H1 (cell line): ENCODE measurements around the gene GRIA1. TPM values are rescaled to one million over a fixed set of nuclear protein-coding genes. Genes with fewer than 3 reads are reported as not detected.

Source experiments
- ATF3 ChIP-seq: IDR thresholded peaks from 2 replicates; pipeline ENCODE4 v1.6.1; 2011; ENCODE audit warnings: low read depth, mild to moderate bottlenecking, low read length; ENCODE audit not compliant: insufficient read depth
- CTCF ChIP-seq, 3 experiments: IDR thresholded peaks; 1 replicate in 2 of 3; 2 replicates in 1 of 3; pipeline versions ENCODE4 v1.5.1 to v1.6.1; 2011; ENCODE audit warnings: low read length in 3 of 3, mild to moderate bottlenecking in 3 of 3, inconsistent platforms in 2 of 3, low read depth in 1 of 3, moderate library complexity in 1 of 3; ENCODE audit not compliant: insufficient read depth in 1 of 3; ENCODE audit errors: control extremely low read depth in 1 of 3
- HDAC2 ChIP-seq, 2 experiments: fragments of 300-600 bp in 1 of 2; sonication (generic) in 1 of 2; IDR thresholded peaks; 2 replicates each; pipeline ENCODE4 v1.6.1; 2011 to 2012; ENCODE audit warnings: low read depth in 2 of 2, low read length in 2 of 2, mild to moderate bottlenecking in 2 of 2, moderate library complexity in 2 of 2, borderline replicate concordance in 1 of 2, inconsistent platforms in 1 of 2
- SP1 ChIP-seq: IDR thresholded peaks from 2 replicates; pipeline ENCODE4 v1.6.1; 2011; ENCODE audit warnings: low read depth, low read length
- TAF1 ChIP-seq: IDR thresholded peaks from 2 replicates; pipeline ENCODE4 v1.6.1; 2011; ENCODE audit warnings: mild to moderate bottlenecking, low read depth, low read length
- polyA plus RNA-seq, 7 experiments: library from polyadenylated mRNA; depleted of rRNA in 3 of 7; stranded (reverse) in 5 of 7; unstranded in 2 of 7; fragments of >200 nt in 5 of 7; fragments of 200-250 nt in 2 of 7; gene quantifications; 1 replicate in 5 of 7; 2 replicates in 1 of 7; 4 replicates in 1 of 7; pipeline versions ENCODE4 v1.2.1 to v1.2.3, GENCODE V29; 2011 to 2013; ENCODE audit warnings: missing spikeins in 2 of 7, mixed read lengths in 2 of 7
- total RNA-seq: library from RNA; stranded (reverse); fragmentation: NEBNext Ultra II Directional; extraction: Animal tissue kit (Norgen Biotek cat#: 25700); gene quantifications from 2 replicates; pipeline ENCODE4 v1.2.1, GENCODE V29; 2021

Gene GRIA1
- total and polyA plus RNA-seq, 2 of the 8 experiments (the other 6 are each of a cell fraction or from before 2014, with no cell fraction given): 0.97 to 2.5 TPM

GRCh38 chr5:153794327-153794726, 303.9 kb downstream of the GRIA1 start (continued):
- no peak for TF ChIP-seq ATF3
- TF ChIP-seq CTCF (IDR thresholded peaks at IDR 0.05; ENCODE audit: control extremely low read depth in 1 of 3, insufficient read depth in 1 of 3, low read depth in 1 of 3, low read length in 3 of 3): no peak
- TF ChIP-seq SP1: no peak
- no peak for TF ChIP-seq HDAC2 (IDR thresholded peaks at IDR 0.05; ENCODE audit: borderline replicate concordance in 1 of 2, low read depth in 2 of 2, low read length in 2 of 2)
- TF ChIP-seq TAF1: no peak
- TF ChIP-seq, all 59 proteins: peak for 0
